Measurements from ENCODE around the gene PCOLCE2. TPM values are rescaled to one million over a fixed set of nuclear protein-coding genes. Genes with fewer than 3 reads are reported as not detected.
A peak's percentile ranks its signal among the peaks of the same experiment; 100 is the strongest.

The PCOLCE2 gene
- total and polyA plus RNA-seq, 7 experiments from 2014 or later = not detected

- H3K9me3 Mint-ChIP-seq = peaks cover 0 to 6% (median 0%) of the 10 kb centered on the region in 11 donors
- no peak for DNase-seq
These were observed 5.6 kb upstream of the PCOLCE2 start for GRCh38 chr3:142894493-142894892.

GRCh38 chr3:142892714-142893113 is 3.8 kb upstream of the PCOLCE2 start:
- H3K27ac ChIP-seq (ENCODE audit: low read depth, low read length) = no peak overlapping the region
- H3K27ac Mint-ChIP-seq = no peak overlapping the region
- POLR2A ChIA-PET = no interaction called here
- H3K36me3 ChIP-seq (ENCODE audit: control insufficient read depth in 2 of 3, insufficient read depth in 3 of 3, low read length in 3 of 3) = no peaks in the 10 kb centered on the region
- H3K27me3 Mint-ChIP-seq = peaks cover 23 to 43% (median 32%) of the 10 kb centered on the region in 5 donors
- ATAC-seq (no peak), DNase-seq (no peak)
- H3K4me1 Mint-ChIP-seq = peaks cover 0 to 11% (median 10%) of the 10 kb centered on the region in 7 donors
- intact Hi-C loops (cut with micrococcal nuclease) = no loop called here
- H3K9me3 ChIP-seq (ENCODE audit: control insufficient read depth in 2 of 3, low read length in 3 of 3) = no peaks in the 10 kb centered on the region
- H3K36me3 Mint-ChIP-seq = no peaks in the 10 kb centered on the region
- H3K4me3 ChIP-seq (ENCODE audit: low read length) = no peak overlapping the region
- peaks cover 0 to 2% (median 0%) of the 10 kb centered on the region in 11 donors for H3K9me3 Mint-ChIP-seq
- H3K4me1 ChIP-seq (ENCODE audit: control insufficient read depth in 2 of 2, insufficient read depth in 2 of 2, low read length in 2 of 2) = no peaks in the 10 kb centered on the region
- H3K4me3 Mint-ChIP-seq = no peak overlapping the region
- CTCF ChIA-PET = no interaction called here
- no peaks in the 10 kb centered on the region for H3K27me3 ChIP-seq (ENCODE audit: control insufficient read depth in 2 of 2, insufficient read depth in 2 of 2, low read length in 2 of 2)

More at GRCh38 chr3:142894493-142894892, 5.6 kb upstream of the PCOLCE2 start:
- peaks cover 0 to 2% (median 2%) of the 10 kb centered on the region in 7 donors for H3K4me1 Mint-ChIP-seq
- no peaks in the 10 kb centered on the region for H3K9me3 ChIP-seq (ENCODE audit: control insufficient read depth in 2 of 3, low read length in 3 of 3)
- H3K27ac ChIP-seq (ENCODE audit: low read depth, low read length) = no peak overlapping the region
- no peaks in the 10 kb centered on the region for H3K27me3 ChIP-seq (ENCODE audit: control insufficient read depth in 2 of 2, insufficient read depth in 2 of 2, low read length in 2 of 2)
- H3K27me3 Mint-ChIP-seq = peaks cover 21 to 45% (median 32%) of the 10 kb centered on the region in 5 donors
- ChIA-PET CTCF (interaction anchor here (0.6 kb wide), 1 partner anchor 110 kb away, joined by 5 read pairs; no protein-coding TSS in a partner anchor), POLR2A (no interaction called here)
- no peak for ATAC-seq
- H3K36me3 ChIP-seq (ENCODE audit: control insufficient read depth in 2 of 3, insufficient read depth in 3 of 3, low read length in 3 of 3) = no peaks in the 10 kb centered on the region
- no peaks in the 10 kb centered on the region for H3K4me1 ChIP-seq (ENCODE audit: control insufficient read depth in 2 of 2, insufficient read depth in 2 of 2, low read length in 2 of 2)
- H3K27ac Mint-ChIP-seq = no peak overlapping the region
- H3K4me3 ChIP-seq (ENCODE audit: low read length) = no peak overlapping the region
- intact Hi-C loops (cut with micrococcal nuclease) = no loop called here
- no peaks in the 10 kb centered on the region for H3K36me3 Mint-ChIP-seq
- H3K4me3 Mint-ChIP-seq = no peak overlapping the region

GRCh38 chr3:142890592-142890991 is 1.7 kb upstream of the PCOLCE2 start:
- Mint-ChIP-seq H3K4me1 (peaks cover 0 to 12% (median 11%) of the 10 kb centered on the region in 7 donors), H3K36me3 (no peaks in the 10 kb centered on the region), H3K4me3 (no peak overlapping the region), H3K9me3 (peaks cover 0 to 2% (median 0%) of the 10 kb centered on the region in 11 donors), H3K27me3 (peaks cover 35 to 56% (median 51%) of the 10 kb centered on the region in 5 donors), H3K27ac (no peak overlapping the region)
- no peak overlapping the region for H3K4me3 ChIP-seq (ENCODE audit: low read length)
- no peaks in the 10 kb centered on the region for H3K36me3 ChIP-seq (ENCODE audit: control insufficient read depth in 2 of 3, insufficient read depth in 3 of 3, low read length in 3 of 3)
- no peaks in the 10 kb centered on the region for H3K4me1 ChIP-seq (ENCODE audit: control insufficient read depth in 2 of 2, insufficient read depth in 2 of 2, low read length in 2 of 2)
- ChIA-PET CTCF (no interaction called here), POLR2A (no interaction called here)
- intact Hi-C loops (cut with micrococcal nuclease) = no loop called here
- DNase-seq (no peak), ATAC-seq (no peak)
- no peaks in the 10 kb centered on the region for H3K27me3 ChIP-seq (ENCODE audit: control insufficient read depth in 2 of 2, insufficient read depth in 2 of 2, low read length in 2 of 2)
- H3K27ac ChIP-seq (ENCODE audit: low read depth, low read length) = no peak overlapping the region
- H3K9me3 ChIP-seq (ENCODE audit: control insufficient read depth in 2 of 3, low read length in 3 of 3) = no peaks in the 10 kb centered on the region

DNA sequence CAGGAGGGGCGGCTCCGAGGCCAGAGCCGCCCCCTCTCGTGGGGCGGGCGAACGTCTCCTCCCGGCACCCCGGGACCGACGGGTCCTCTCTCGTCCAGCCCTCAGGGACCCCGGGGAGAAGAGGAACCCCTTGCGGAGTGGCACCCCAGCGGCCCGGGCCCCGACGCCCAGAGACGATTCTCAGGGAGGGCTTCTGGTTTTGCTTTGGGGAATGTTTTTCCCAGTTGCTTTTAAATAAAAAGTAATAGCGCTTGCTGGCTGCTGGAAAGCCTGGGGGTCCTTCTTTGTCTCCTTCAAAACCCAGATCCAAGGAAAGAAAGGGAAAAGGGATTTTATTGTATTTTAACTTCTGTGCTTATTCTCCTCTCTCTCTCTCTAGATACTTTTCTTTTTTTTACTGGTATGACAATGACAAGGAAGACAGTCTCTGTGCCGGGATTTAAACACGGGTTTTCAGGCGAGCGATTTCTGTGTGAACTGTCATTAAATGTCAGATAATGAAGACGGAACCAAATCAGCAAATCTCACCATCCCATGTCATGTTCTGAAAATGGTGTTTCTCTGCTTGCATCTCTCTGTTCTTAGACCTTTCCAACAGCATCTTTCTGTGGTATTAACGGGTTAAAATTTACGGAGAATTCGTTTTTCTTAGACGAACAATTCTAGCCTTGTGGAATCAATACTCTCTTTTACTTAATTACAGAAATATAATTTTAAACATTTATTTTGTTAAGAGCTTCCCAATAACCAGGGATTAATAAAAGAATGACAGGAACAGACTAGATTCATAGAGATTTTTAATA is 530 bp upstream of the PCOLCE2 start:
- H3K36me3 Mint-ChIP-seq = no peaks in the 10 kb centered on the region
- no peak overlapping the region for H3K27ac ChIP-seq (ENCODE audit: low read depth, low read length)
- H3K27ac Mint-ChIP-seq = no peak overlapping the region
- H3K36me3 ChIP-seq (ENCODE audit: control insufficient read depth in 2 of 3, insufficient read depth in 3 of 3, low read length in 3 of 3) = no peaks in the 10 kb centered on the region
- POLR2A ChIA-PET = no interaction called here
- no peaks in the 10 kb centered on the region for H3K9me3 ChIP-seq (ENCODE audit: control insufficient read depth in 2 of 3, low read length in 3 of 3)
- peaks cover 37 to 62% (median 58%) of the 10 kb centered on the region in 5 donors for H3K27me3 Mint-ChIP-seq
- ATAC-seq (no peak), DNase-seq (no peak)
- peak overlapping the region; percentile 46 to 87 (median 72) for H3K4me3 Mint-ChIP-seq
- no peaks in the 10 kb centered on the region for H3K27me3 ChIP-seq (ENCODE audit: control insufficient read depth in 2 of 2, insufficient read depth in 2 of 2, low read length in 2 of 2)
- peaks cover 0 to 12% (median 11%) of the 10 kb centered on the region in 7 donors for H3K4me1 Mint-ChIP-seq
- no peaks in the 10 kb centered on the region for H3K4me1 ChIP-seq (ENCODE audit: control insufficient read depth in 2 of 2, insufficient read depth in 2 of 2, low read length in 2 of 2)
- no peak overlapping the region for H3K4me3 ChIP-seq (ENCODE audit: low read length)
- intact Hi-C loops (cut with micrococcal nuclease) = no loop called here
- H3K9me3 Mint-ChIP-seq = peaks cover 0 to 2% (median 0%) of the 10 kb centered on the region in 11 donors
- CTCF ChIA-PET = no interaction called here

GRCh38 chr3:142888099-142888480 is 793 bp downstream of the PCOLCE2 start:
- Histone ChIP-seq H3K27me3 (ENCODE audit: control insufficient read depth in 2 of 2, insufficient read depth in 2 of 2, low read length in 2 of 2) (no peaks in the 10 kb centered on the region), H3K4me3 (ENCODE audit: low read length) (no peak overlapping the region), H3K27ac (ENCODE audit: low read depth, low read length) (no peak overlapping the region), H3K36me3 (ENCODE audit: control insufficient read depth in 2 of 3, insufficient read depth in 3 of 3, low read length in 3 of 3) (no peaks in the 10 kb centered on the region), H3K9me3 (ENCODE audit: control insufficient read depth in 2 of 3, low read length in 3 of 3) (no peaks in the 10 kb centered on the region), H3K4me1 (ENCODE audit: control insufficient read depth in 2 of 2, insufficient read depth in 2 of 2, low read length in 2 of 2) (no peaks in the 10 kb centered on the region)
- Mint-ChIP-seq H3K4me1 (peaks cover 0 to 12% (median 11%) of the 10 kb centered on the region in 7 donors), H3K27ac (no peak overlapping the region), H3K9me3 (peaks cover 0 to 2% (median 0%) of the 10 kb centered on the region in 11 donors), H3K36me3 (no peaks in the 10 kb centered on the region), H3K27me3 (peaks cover 44 to 67% (median 57%) of the 10 kb centered on the region in 5 donors), H3K4me3 (peak overlapping the region; percentile 59 to 87 (median 70))
- peak; percentile 8 for ATAC-seq
- intact Hi-C loops (cut with micrococcal nuclease) = no loop called here
- POLR2A ChIA-PET = no interaction called here
- CTCF ChIA-PET = no interaction called here
- DNase-seq = no peak

- peak overlapping the region in 2 of 10 donors; percentile 73 to 87 for H3K4me3 Mint-ChIP-seq
- no peak overlapping the region for H3K27ac ChIP-seq (ENCODE audit: low read depth, low read length)
- intact Hi-C loops (cut with micrococcal nuclease) = no loop called here
- H3K27me3 ChIP-seq (ENCODE audit: control insufficient read depth in 2 of 2, insufficient read depth in 2 of 2, low read length in 2 of 2) = no peaks in the 10 kb centered on the region
- POLR2A ChIA-PET = no interaction called here
- H3K27me3 Mint-ChIP-seq = peaks cover 42 to 60% (median 56%) of the 10 kb centered on the region in 5 donors
- H3K4me3 ChIP-seq (ENCODE audit: low read length) = no peak overlapping the region
- H3K4me1 ChIP-seq (ENCODE audit: control insufficient read depth in 2 of 2, insufficient read depth in 2 of 2, low read length in 2 of 2) = no peaks in the 10 kb centered on the region
- CTCF ChIA-PET = no interaction called here
- H3K27ac Mint-ChIP-seq = no peak overlapping the region
- no peaks in the 10 kb centered on the region for H3K36me3 ChIP-seq (ENCODE audit: control insufficient read depth in 2 of 3, insufficient read depth in 3 of 3, low read length in 3 of 3)
- DNase-seq (no peak), ATAC-seq (no peak)
- H3K4me1 Mint-ChIP-seq = peaks cover 0 to 12% (median 11%) of the 10 kb centered on the region in 7 donors
- H3K36me3 Mint-ChIP-seq = no peaks in the 10 kb centered on the region
- no peaks in the 10 kb centered on the region for H3K9me3 ChIP-seq (ENCODE audit: control insufficient read depth in 2 of 3, low read length in 3 of 3)
- H3K9me3 Mint-ChIP-seq = peaks cover 0 to 2% (median 0%) of the 10 kb centered on the region in 11 donors
These were observed 1.9 kb downstream of the PCOLCE2 start for GRCh38 chr3:142886940-142887339.

DNA sequence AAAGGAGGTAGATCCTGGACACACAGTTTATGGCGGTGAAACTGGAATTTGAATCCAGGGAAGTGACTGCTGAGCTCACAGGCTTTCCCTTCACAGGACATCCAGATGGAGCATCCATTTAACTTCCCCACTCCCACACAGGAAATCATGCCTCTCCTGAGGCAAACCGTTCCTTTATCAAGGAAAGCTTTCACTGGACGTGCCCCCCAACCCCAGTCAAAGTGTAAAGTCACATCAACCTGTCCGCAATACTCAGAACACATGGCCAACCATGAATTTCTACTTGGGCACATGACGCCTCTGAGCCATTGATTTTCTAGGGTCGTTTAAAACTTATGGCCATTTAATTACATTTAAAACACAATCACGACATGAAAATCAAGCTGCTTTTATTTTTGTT is 2.9 kb downstream of the PCOLCE2 start:
- H3K36me3 ChIP-seq (ENCODE audit: control insufficient read depth in 2 of 3, insufficient read depth in 3 of 3, low read length in 3 of 3) = no peaks in the 10 kb centered on the region
- peaks cover 0 to 12% (median 11%) of the 10 kb centered on the region in 7 donors for H3K4me1 Mint-ChIP-seq
- H3K27ac Mint-ChIP-seq = no peak overlapping the region
- POLR2A ChIA-PET = interaction anchor here (0.7 kb wide), 1 partner anchor 144 kb away, joined by 3 read pairs; no protein-coding TSS in a partner anchor
- peaks cover 45 to 55% (median 50%) of the 10 kb centered on the region in 5 donors for H3K27me3 Mint-ChIP-seq
- H3K4me1 ChIP-seq (ENCODE audit: control insufficient read depth in 2 of 2, insufficient read depth in 2 of 2, low read length in 2 of 2) = no peaks in the 10 kb centered on the region
- no peak overlapping the region for H3K4me3 ChIP-seq (ENCODE audit: low read length)
- H3K36me3 Mint-ChIP-seq = no peaks in the 10 kb centered on the region
- H3K27ac ChIP-seq (ENCODE audit: low read depth, low read length) = no peak overlapping the region
- CTCF ChIA-PET = no interaction called here
- ATAC-seq (no peak), DNase-seq (no peak)
- no peaks in the 10 kb centered on the region for H3K27me3 ChIP-seq (ENCODE audit: control insufficient read depth in 2 of 2, insufficient read depth in 2 of 2, low read length in 2 of 2)
- H3K4me3 Mint-ChIP-seq = no peak overlapping the region
- intact Hi-C loops (cut with micrococcal nuclease) = no loop called here
- no peaks in the 10 kb centered on the region for H3K9me3 ChIP-seq (ENCODE audit: control insufficient read depth in 2 of 3, low read length in 3 of 3)
- H3K9me3 Mint-ChIP-seq = peaks cover 0 to 2% (median 0%) of the 10 kb centered on the region in 11 donors

Data from naive thymus-derived CD4-positive, alpha-beta T cell (primary cell).